ENCODE results near the gene TIMM22. TPM values are rescaled to one million over a fixed set of nuclear protein-coding genes. Genes with fewer than 3 reads are reported as not detected.
A peak's percentile ranks its signal among the peaks of the same experiment; 100 is the strongest.

TIMM22 gene
- total RNA-seq, 2 donors from 2014 or later: 13.6 to 14.6 TPM

GRCh38 chr17:957856-958421 lies 39.0 kb upstream of the TIMM22 start:
- H3K27ac ChIP-seq (ENCODE audit: low read depth, low read length): no peak overlapping the region
- H3K4me1 ChIP-seq (ENCODE audit: control insufficient read depth, insufficient read depth, low read length): no peaks in the 10 kb centered on the region
- no peak overlapping the region for H3K9ac ChIP-seq (ENCODE audit: extremely low read depth, low read length, poor library complexity, severe bottlenecking)
- H3K36me3 Mint-ChIP-seq (ENCODE audit: low read depth): peaks cover 51% of the 10 kb centered on the region
- H3K9me3 ChIP-seq (ENCODE audit: control insufficient read depth, low read length): no peaks in the 10 kb centered on the region
- peaks cover 71% of the 10 kb centered on the region for H3K36me3 ChIP-seq (ENCODE audit: control insufficient read depth, insufficient read depth, low read length)
- no peaks in the 10 kb centered on the region for H3K27me3 Mint-ChIP-seq (ENCODE audit: insufficient read depth)
- no peak overlapping the region for H3K4me3 ChIP-seq (ENCODE audit: low read length)
- 93 to 96% methylated on average over 20 of the region's 20 CpGs for WGBS, 2 experiments (ENCODE audit: insufficient coverage in 1 of 2, insufficient read length in 1 of 2)
- no peak overlapping the region for H3K4me3 Mint-ChIP-seq
- no peaks in the 10 kb centered on the region for H3K27me3 ChIP-seq (ENCODE audit: control insufficient read depth, insufficient read depth, low read length, poor library complexity, severe bottlenecking)
- no peaks in the 10 kb centered on the region for H3K9me3 Mint-ChIP-seq
- H3K4me1 Mint-ChIP-seq: peaks cover 13% of the 10 kb centered on the region
- DNase-seq: no peak
- no peak for TF ChIP-seq CTCF (conservative IDR thresholded peaks at IDR 0.05)
- H3K27ac Mint-ChIP-seq: peak overlapping the region; percentile 86

- H3K4me1 Mint-ChIP-seq: peaks cover 14% of the 10 kb centered on the region
- no peak overlapping the region for H3K4me3 Mint-ChIP-seq
- Histone ChIP-seq H3K9ac (ENCODE audit: extremely low read depth, low read length, poor library complexity, severe bottlenecking) (no peak overlapping the region), H3K27me3 (ENCODE audit: control insufficient read depth, insufficient read depth, low read length, poor library complexity, severe bottlenecking) (no peaks in the 10 kb centered on the region), H3K4me1 (ENCODE audit: control insufficient read depth, insufficient read depth, low read length) (no peaks in the 10 kb centered on the region), H3K27ac (ENCODE audit: low read depth, low read length) (no peak overlapping the region), H3K36me3 (ENCODE audit: control insufficient read depth, insufficient read depth, low read length) (peaks cover 73% of the 10 kb centered on the region), H3K9me3 (ENCODE audit: control insufficient read depth, low read length) (no peaks in the 10 kb centered on the region), H3K4me3 (ENCODE audit: low read length) (no peak overlapping the region)
- TF ChIP-seq CTCF (conservative IDR thresholded peaks at IDR 0.05): no peak
- H3K27ac Mint-ChIP-seq: no peak overlapping the region
- peak; percentile 73 for DNase-seq
- no peaks in the 10 kb centered on the region for H3K27me3 Mint-ChIP-seq (ENCODE audit: insufficient read depth)
- 91 to 98% methylated on average over 10 to 30 of the region's 31 CpGs for WGBS, 2 experiments (ENCODE audit: insufficient coverage in 1 of 2, insufficient read length in 1 of 2)
- no peaks in the 10 kb centered on the region for H3K9me3 Mint-ChIP-seq
- peaks cover 50% of the 10 kb centered on the region for H3K36me3 Mint-ChIP-seq (ENCODE audit: low read depth)
Observed at GRCh38 chr17:958712-959451, 38.0 kb upstream of the TIMM22 start.

- Mint-ChIP-seq H3K4me3 (no peak overlapping the region), H3K4me1 (peaks cover 31% of the 10 kb centered on the region), H3K9me3 (peaks cover 3% of the 10 kb centered on the region), H3K36me3 (ENCODE audit: low read depth) (peaks cover 42% of the 10 kb centered on the region), H3K27ac (peak overlapping the region; percentile 68), H3K27me3 (ENCODE audit: insufficient read depth) (no peaks in the 10 kb centered on the region)
- DNase-seq: peak; percentile 54
- no peaks in the 10 kb centered on the region for H3K27me3 ChIP-seq (ENCODE audit: control insufficient read depth, insufficient read depth, low read length, poor library complexity, severe bottlenecking)
- H3K9me3 ChIP-seq (ENCODE audit: control insufficient read depth, low read length): no peaks in the 10 kb centered on the region
- H3K9ac ChIP-seq (ENCODE audit: extremely low read depth, low read length, poor library complexity, severe bottlenecking): no peak overlapping the region
- H3K36me3 ChIP-seq (ENCODE audit: control insufficient read depth, insufficient read depth, low read length): peaks cover 80% of the 10 kb centered on the region
- TF ChIP-seq CTCF (conservative IDR thresholded peaks at IDR 0.05): no peak
- 91 to 100% methylated on average over 1 to 8 of the region's 8 CpGs for WGBS, 2 experiments (ENCODE audit: insufficient coverage in 1 of 2, insufficient read length in 1 of 2)
- no peak overlapping the region for H3K27ac ChIP-seq (ENCODE audit: low read depth, low read length)
- H3K4me1 ChIP-seq (ENCODE audit: control insufficient read depth, insufficient read depth, low read length): peaks cover 13% of the 10 kb centered on the region
- H3K4me3 ChIP-seq (ENCODE audit: low read length): no peak overlapping the region
Observed at GRCh38 chr17:962166-962565, 34.8 kb upstream of the TIMM22 start.

Measured in endodermal cell (in vitro differentiated cells).